ENCODE results near the gene C14orf39.

DNA sequence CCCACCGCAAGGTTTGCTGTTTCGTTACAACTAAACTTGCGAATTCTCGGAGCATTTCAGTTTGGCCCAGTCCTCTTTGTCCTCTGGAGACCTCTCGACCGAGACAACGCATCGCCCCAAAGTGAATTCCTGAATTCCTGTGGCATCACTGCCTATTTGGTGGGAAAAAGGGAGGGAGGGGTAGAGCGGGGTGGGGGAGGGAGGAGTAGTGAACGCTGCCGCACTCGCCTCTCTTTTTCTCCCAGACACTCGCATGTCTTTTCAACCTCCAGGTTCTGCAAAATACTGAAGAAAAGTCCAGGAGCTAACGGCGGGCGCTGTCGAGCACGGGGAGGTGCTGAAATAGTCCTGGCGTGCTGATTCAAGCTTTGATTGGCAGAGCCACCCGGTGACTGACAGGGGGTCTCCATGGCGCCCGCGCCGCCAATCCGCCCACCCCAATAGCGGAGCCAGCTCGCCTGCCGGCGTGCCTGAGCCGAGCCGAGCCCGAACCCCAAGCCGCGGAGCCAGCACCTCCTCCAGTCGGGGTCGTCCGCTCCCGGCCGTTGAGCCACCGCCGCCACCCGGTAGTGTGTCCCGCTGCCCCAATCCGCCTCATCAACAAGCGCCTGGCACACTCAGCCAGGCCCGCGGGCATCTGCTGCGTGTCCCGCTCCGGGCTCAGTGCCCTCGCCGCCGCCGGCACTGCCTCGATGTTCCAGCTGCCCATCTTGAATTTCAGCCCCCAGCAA, 23.0 kb upstream of the C14orf39 start, which contains the start of gene SIX6:
- TF ChIP-seq, protein P1, sequence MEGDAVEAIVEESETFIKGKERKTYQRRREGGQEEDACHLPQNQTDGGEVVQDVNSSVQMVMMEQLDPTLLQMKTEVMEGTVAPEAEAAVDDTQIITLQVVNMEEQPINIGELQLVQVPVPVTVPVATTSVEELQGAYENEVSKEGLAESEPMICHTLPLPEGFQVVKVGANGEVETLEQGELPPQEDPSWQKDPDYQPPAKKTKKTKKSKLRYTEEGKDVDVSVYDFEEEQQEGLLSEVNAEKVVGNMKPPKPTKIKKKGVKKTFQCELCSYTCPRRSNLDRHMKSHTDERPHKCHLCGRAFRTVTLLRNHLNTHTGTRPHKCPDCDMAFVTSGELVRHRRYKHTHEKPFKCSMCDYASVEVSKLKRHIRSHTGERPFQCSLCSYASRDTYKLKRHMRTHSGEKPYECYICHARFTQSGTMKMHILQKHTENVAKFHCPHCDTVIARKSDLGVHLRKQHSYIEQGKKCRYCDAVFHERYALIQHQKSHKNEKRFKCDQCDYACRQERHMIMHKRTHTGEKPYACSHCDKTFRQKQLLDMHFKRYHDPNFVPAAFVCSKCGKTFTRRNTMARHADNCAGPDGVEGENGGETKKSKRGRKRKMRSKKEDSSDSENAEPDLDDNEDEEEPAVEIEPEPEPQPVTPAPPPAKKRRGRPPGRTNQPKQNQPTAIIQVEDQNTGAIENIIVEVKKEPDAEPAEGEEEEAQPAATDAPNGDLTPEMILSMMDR (conservative IDR thresholded peaks at IDR 0.05; ENCODE audit: low read length): no peak
- TF ChIP-seq EZH2phosphoT487 (IDR thresholded peaks at IDR 0.05; ENCODE audit: borderline replicate concordance): no peak

Measured in Loucy (cell line).